ENCODE measurements around the gene TAF12.

TAF12 gene

GRCh38 chr1:28671254-28671780, 28.4 kb upstream of the TAF12 start:
- Histone ChIP-seq H3K27me3 (ENCODE audit: insufficient read depth, low read depth, severe bottlenecking) (no peaks in the 10 kb centered on the region), H3K36me3 (peaks cover 3% of the 10 kb centered on the region; the same call in 1 of the 2 replicates), H3K9me3 (ENCODE audit: severe bottlenecking) (no peaks in the 10 kb centered on the region), H3K27ac (no peak overlapping the region), H3K4me3 (ENCODE audit: low read depth, low read length) (no peak overlapping the region)
- no peak for DNase-seq
- no peak for TF ChIP-seq CTCF (IDR thresholded peaks at IDR 0.05; ENCODE audit: low read depth, low read length)

- Histone ChIP-seq H3K9me3 (ENCODE audit: severe bottlenecking) (no peaks in the 10 kb centered on the region), H3K4me3 (ENCODE audit: low read depth, low read length) (peak overlapping the region; percentile 72), H3K27me3 (ENCODE audit: insufficient read depth, low read depth, severe bottlenecking) (no peaks in the 10 kb centered on the region), H3K36me3 (peaks cover 3% of the 10 kb centered on the region; the same call in 1 of the 2 replicates), H3K27ac (peak overlapping the region; percentile 95)
- DNase-seq, result peak; percentile 57
- no peak for TF ChIP-seq CTCF (IDR thresholded peaks at IDR 0.05; ENCODE audit: low read depth, low read length)
Observed at GRCh38 chr1:28668956-28669723, 26.3 kb upstream of the TAF12 start.

GRCh38 chr1:28668191-28668955, 25.5 kb upstream of the TAF12 start, which contains the start of gene GMEB1:
TSS of gene GMEB1 (plus strand) at chr1:28668784. CDS start at chr1:28683613, 14,829 bp downstream.
- no peaks in the 10 kb centered on the region for H3K9me3 ChIP-seq (ENCODE audit: severe bottlenecking)
- H3K27ac ChIP-seq, result peak within 1 kb of the TSS; percentile 95
- H3K27me3 ChIP-seq (ENCODE audit: insufficient read depth, low read depth, severe bottlenecking), result no peaks in the 10 kb centered on the region
- DNase-seq, result peak; percentile 90
- H3K36me3 ChIP-seq, result peaks cover 1% of the 10 kb centered on the region; the same call in 1 of the 2 replicates
- H3K4me3 ChIP-seq (ENCODE audit: low read depth, low read length), result peak within 1 kb of the TSS; percentile 72
- no peak for TF ChIP-seq CTCF (IDR thresholded peaks at IDR 0.05; ENCODE audit: low read depth, low read length)

- Histone ChIP-seq H3K4me3 (ENCODE audit: low read depth, low read length) (no peak overlapping the region), H3K27ac (no peak overlapping the region), H3K36me3 (no peaks in the 10 kb centered on the region), H3K27me3 (ENCODE audit: insufficient read depth, low read depth, severe bottlenecking) (no peaks in the 10 kb centered on the region), H3K9me3 (ENCODE audit: severe bottlenecking) (no peaks in the 10 kb centered on the region)
- DNase-seq, result no peak
- no peak for TF ChIP-seq CTCF (IDR thresholded peaks at IDR 0.05; ENCODE audit: low read depth, low read length)
Observed at GRCh38 chr1:28666806-28667205, 23.9 kb upstream of the TAF12 start.

- Histone ChIP-seq H3K36me3 (no peaks in the 10 kb centered on the region), H3K27me3 (ENCODE audit: insufficient read depth, low read depth, severe bottlenecking) (no peaks in the 10 kb centered on the region), H3K4me3 (ENCODE audit: low read depth, low read length) (no peak overlapping the region), H3K9me3 (ENCODE audit: severe bottlenecking) (no peaks in the 10 kb centered on the region), H3K27ac (peak overlapping the region; percentile 59)
- TF ChIP-seq CTCF (IDR thresholded peaks at IDR 0.05; ENCODE audit: low read depth, low read length), result no peak
- no peak for DNase-seq
Observed at GRCh38 chr1:28663871-28664470, 21.1 kb upstream of the TAF12 start.

All from WERI-Rb-1 (cell line).